A172 (cell line): ENCODE results near the gene HTRA3. TPM values are rescaled to one million over a fixed set of nuclear protein-coding genes. Genes with fewer than 3 reads are reported as not detected.

Experiments
- DNase-seq: peaks from one replicate; pipeline ENCODE4 v3.0.0-alpha.2; 2015; ENCODE audit warnings: low spot score
- total RNA-seq: library from RNA; depleted of rRNA; stranded (reverse); fragments of >200 nt; shearing (Covaris generic); gene quantifications from 2 replicates; pipeline ENCODE4 v1.2.3, GENCODE V29; 2014

HTRA3 gene
- total RNA-seq, 1 experiment from 2014 or later, result not detected

GRCh38 chr4:8266508-8266907, 3.0 kb upstream of the HTRA3 start:
- DNase-seq, result no peak

GRCh38 chr4:8267077-8267476, 2.5 kb upstream of the HTRA3 start:
- DNase-seq, result no peak

GRCh38 chr4:8268211-8268610, 1.3 kb upstream of the HTRA3 start:
- DNase-seq, result no peak

GRCh38 chr4:8268901-8269534, 536 bp upstream of the HTRA3 start:
- DNase-seq, result no peak

GRCh38 chr4:8270418-8270771, 841 bp downstream of the HTRA3 start:
- no peak for DNase-seq

- DNase-seq, result no peak
Observed at GRCh38 chr4:8270912-8271815, 1.6 kb downstream of the HTRA3 start.

- DNase-seq, result no peak
Observed at GRCh38 chr4:8271821-8272220, 2.3 kb downstream of the HTRA3 start.

GRCh38 chr4:8272472-8273428, 3.2 kb downstream of the HTRA3 start:
- DNase-seq, result no peak

GRCh38 chr4:8273450-8273849, 3.9 kb downstream of the HTRA3 start:
- DNase-seq, result no peak

- no peak for DNase-seq
Observed at GRCh38 chr4:8274066-8274652, 4.6 kb downstream of the HTRA3 start.

- DNase-seq, result peak; percentile 38
Observed at GRCh38 chr4:8274765-8275547, 5.4 kb downstream of the HTRA3 start.

GRCh38 chr4:8275548-8275910, 6.0 kb downstream of the HTRA3 start:
- DNase-seq, result no peak

GRCh38 chr4:8276358-8277240, 7.0 kb downstream of the HTRA3 start:
- no peak for DNase-seq

- DNase-seq, result no peak
Observed at GRCh38 chr4:8277356-8278008, 7.9 kb downstream of the HTRA3 start.

- no peak for DNase-seq
Observed at GRCh38 chr4:8278009-8278395, 8.4 kb downstream of the HTRA3 start.

GRCh38 chr4:8278421-8279287, 9.1 kb downstream of the HTRA3 start:
- DNase-seq, result peak; percentile 46

GRCh38 chr4:8279321-8280157, 10.0 kb downstream of the HTRA3 start:
- DNase-seq, result no peak
